Stimulated activated CD8-positive, alpha-beta memory T cell treated with anti-CD3 and anti-CD28 coated beads, Interleukin-4, amount 100 ng/mL, for 1 hour (primary cell): ENCODE data around the gene SLC34A3.

Source experiments
- DNase-seq, 2 donors: peaks; one replicate each; pipeline ENCODE4 v3.0.0-alpha.2; 2020; ENCODE audit warnings: low read depth in 2 of 2, low spot score in 1 of 2

Gene SLC34A3

DNA sequence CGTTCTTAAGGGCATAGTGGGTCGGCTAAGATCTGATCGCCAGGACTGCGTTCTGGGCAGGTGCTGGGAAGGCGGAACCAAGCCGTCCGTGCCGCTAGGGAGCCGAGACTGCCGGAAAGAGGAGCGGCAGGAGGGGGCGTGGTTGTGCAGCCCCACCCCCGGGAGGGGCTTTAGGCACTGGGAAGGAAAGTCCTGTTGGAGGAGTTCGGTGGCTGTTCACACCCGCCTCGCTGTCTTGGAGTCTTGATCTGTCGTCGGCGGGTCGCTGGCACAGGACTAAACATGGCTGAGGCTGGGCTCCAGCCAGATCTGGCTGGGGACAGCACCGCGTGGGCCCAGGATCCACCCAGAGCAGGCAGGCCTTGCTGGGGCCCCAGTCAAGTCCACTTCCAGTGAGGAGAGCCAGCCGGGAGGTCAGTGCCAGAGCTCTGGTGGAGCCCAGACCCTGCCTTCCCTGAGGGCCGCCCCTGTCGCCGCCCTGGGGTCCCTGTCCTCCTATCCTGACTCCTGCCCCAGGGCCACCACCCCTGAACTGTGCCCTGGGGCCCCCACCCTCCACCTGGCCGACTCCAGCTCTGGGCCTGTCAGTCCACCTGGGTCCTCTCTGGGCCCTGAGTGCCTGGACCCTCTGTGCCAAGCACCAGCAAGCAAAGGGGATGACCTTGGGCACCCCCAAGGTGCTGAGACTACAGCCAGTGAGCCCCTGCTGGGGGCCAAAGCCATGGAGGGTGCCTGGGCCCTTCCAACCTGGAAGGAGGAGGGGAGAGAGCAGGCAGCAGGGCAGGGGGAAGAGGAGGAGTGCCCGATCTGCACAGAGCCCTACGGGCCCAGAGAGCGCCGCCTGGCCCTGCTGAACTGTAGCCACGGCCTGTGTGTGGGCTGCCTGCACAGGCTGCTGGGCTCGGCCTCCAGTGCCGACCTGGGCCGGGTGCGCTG is 13.2 kb upstream of the SLC34A3 start:
- no peak for DNase-seq

DNA sequence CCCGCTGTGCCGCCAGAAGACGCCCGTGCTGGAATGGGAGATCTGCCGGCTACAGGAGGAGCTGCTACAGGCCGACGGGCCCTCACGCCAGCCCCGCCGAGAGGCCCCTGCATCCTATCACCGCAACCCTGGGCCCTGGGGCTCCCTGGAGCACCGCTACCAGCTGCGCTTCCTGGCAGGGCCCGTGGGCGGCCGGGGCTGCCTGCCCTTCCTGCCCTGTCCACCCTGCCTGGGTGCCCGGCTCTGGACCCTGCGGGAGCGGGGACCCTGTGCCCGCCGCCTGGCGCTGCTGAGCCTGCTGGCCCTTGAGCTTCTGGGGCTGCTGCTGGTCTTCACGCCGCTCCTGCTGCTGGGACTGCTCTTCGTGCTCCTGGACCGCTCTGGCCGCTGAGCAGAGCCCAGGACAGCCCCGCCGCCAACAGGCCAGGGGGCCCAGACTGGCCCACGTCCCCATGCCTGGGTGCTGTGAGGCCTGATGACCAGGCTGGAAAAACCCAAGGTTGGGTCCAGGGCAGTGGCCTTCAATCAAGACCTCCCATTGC is 12.4 kb upstream of the SLC34A3 start:
- DNase-seq, result no peak

DNA sequence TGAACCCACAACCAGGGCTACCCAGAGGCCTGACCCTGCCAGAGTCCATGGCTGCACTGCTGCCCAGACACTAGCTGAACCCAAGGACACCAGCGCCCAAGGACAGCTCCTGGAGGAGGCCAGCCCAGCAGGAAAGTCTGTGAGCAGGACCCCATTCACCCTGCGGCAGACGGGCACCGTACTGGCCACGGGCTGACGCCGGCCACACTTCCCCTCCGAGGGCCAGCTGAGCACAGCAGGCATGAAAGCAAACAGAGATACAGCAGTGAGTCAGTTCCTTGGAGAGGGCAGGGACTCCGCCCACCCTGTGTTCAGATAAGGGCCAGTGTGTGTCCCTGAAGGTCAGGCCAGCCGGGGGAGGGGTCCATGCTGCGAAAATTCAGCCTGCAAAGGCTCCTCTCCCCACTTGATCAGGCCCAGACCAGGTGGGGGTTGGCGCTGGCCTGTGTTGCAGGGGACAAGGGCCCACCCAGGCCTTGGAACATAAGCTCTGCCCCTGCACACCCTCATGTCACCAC is 11.9 kb upstream of the SLC34A3 start:
- DNase-seq, result no peak

DNA sequence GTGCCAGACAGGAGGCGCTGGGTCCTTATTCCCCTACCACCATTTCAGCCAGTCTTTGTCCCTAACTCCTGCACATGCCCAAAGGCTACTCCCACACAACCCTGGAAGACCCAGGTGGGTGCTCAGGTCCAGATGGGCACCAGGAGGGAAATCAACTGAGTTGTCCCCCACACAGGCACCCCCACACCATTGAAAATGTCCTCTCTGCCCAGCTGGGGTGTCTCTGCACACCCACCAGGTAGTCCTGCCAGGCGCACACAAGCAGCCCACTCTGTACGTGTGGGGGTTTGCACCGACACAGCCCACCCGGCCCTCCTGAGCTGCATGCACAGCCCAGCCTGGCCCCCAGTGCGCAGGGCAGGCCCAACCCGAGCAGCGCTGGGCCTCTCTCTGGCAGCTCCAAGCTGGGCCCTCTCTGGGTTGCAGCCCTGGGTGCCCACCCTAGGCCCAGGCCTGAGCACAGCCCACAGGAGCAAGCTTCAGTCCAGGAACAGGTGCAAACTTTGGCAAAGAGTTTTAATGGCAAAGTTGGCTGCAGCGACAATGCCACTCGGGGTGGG is 10.9 kb upstream of the SLC34A3 start:
- no peak for DNase-seq

DNA sequence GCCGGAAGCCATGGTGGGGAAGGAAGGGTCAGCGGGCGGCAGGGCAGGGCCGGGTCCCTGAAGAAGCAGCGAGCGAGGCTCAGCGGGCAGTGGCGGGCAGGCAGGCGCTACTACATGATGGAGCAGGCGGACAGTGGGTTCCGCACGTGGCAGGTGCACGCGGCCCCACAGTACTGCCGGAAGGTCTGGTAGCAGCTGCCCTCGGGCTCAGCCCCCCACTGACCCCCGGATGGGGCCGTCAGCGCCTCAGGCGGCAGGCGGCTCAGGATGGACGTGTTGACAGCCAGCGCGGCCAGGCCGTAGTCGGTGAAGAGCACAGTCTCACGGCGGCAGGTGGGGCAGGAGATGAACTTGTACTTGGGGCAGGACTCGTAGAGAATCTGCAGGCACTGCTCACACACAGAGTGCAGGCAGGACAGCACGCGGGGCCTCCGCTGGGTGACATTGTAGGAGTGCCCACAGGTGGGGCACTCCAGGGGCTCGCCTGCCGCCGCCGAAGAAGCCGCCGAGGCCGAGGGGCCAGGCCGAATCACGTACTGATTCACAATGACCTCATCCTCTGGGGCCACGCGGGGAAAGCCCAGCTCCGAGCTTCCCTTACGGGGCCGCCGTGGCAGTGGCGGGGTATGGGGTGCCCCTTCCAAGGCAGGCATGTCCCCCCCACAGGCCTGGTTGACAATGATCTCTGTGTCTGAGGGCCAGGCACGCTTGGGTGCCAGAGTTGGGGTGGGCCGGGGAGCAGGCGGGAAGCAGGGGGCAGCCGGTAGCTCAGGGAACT is 10.2 kb upstream of the SLC34A3 start:
- no peak for DNase-seq

DNA sequence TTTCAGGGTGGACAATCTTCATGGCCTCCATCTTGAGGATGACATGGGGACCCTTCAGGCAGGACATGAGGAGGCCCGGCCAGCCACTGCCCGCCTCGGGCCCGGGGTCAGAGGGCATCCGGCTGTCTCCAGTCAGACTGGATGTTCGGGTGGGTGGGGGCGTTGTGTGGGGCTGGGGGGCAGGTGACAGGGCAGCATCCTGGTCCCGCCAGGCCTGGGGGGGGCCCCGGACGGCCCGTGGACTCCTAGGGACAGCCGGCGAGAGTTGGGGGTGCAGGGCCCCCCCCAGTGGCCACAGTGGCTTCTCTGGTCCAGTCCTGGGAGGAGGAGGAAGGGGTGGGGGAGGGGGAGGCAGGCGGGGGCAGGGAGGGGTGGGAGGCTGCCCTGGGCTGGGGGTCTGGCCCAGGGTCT is 9.6 kb upstream of the SLC34A3 start:
- no peak for DNase-seq

DNA sequence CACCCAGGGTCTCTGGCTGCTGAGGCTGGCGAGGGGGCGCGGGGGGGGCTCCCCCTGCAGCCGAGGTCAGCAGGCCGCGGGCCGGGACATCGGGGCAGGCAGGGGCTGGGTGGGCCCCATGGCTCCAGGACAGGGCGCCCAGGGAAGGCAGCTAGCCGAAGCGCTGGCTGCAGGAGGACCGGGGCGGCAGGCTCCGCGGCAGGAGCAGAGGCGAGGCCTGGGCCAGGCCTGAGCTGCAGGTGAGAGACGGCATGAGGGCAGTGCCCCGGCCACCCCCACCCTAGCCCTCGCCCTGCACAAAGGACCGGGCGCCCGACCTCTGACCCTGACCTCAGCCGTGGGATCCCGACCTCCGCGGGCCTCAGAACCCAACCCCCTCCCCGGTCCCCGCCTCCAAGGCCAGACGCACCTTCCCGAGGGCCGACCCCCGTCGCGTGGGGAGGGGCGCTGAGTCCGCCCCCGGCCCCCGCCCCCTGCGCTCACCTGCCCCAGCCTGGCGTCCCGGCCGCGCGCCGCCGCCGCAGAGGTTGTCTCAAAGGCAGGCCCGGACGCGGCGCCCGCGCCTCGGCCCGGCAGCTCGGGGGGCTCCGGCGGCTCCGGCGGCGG is 9.1 kb upstream of the SLC34A3 start:
- DNase-seq, result no peak

DNA sequence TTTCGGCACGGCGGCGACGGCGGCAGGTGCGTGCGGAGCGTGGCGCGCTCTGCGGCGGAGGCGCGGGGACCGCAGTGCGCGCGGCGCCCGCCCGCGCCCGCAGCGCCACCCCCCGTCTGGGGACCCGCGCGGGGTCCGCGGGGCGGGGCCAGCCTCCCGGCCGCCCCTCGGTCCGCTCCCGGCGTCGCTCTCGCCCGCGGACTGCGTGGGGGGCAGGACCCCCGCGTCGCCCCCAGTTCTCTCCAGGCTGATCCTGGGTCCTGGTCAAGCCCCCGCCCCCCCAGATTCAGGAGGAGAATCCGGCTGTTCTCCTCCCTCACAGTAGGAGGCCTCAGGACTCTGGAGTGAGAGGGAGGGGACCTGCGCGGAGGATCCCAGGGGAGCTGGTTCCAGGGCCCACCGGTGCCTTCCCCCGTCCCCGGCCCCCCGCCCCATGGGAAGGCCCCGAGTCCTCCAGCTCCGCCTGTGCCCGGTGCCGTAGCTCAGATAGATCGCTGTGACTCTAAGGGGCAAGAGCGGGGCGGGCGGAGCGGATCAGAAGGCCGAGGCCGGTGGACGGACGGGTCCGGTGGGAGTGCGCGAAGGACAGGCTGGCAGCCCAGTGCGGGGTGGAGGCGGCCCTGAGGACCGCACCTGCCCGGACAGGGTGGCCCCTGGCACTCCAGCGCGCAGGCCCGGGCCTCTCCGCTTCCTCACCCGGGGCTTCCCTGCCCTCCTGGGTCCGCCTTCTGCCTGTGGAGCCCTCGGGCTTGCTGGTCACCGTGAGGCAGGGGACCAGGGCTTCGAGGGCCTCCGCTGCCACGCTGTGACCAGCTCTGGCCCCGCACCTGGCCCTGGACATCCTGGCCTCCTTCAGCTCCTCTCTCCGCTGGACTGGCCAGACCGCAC is 8.3 kb upstream of the SLC34A3 start, which contains the start of gene RNF208:
RNF208 (minus strand) TSS at position 51 of the 888 bp plus-strand sequence. CDS start 1,028 bp downstream, outside the sequence.
- no peak for DNase-seq

DNA sequence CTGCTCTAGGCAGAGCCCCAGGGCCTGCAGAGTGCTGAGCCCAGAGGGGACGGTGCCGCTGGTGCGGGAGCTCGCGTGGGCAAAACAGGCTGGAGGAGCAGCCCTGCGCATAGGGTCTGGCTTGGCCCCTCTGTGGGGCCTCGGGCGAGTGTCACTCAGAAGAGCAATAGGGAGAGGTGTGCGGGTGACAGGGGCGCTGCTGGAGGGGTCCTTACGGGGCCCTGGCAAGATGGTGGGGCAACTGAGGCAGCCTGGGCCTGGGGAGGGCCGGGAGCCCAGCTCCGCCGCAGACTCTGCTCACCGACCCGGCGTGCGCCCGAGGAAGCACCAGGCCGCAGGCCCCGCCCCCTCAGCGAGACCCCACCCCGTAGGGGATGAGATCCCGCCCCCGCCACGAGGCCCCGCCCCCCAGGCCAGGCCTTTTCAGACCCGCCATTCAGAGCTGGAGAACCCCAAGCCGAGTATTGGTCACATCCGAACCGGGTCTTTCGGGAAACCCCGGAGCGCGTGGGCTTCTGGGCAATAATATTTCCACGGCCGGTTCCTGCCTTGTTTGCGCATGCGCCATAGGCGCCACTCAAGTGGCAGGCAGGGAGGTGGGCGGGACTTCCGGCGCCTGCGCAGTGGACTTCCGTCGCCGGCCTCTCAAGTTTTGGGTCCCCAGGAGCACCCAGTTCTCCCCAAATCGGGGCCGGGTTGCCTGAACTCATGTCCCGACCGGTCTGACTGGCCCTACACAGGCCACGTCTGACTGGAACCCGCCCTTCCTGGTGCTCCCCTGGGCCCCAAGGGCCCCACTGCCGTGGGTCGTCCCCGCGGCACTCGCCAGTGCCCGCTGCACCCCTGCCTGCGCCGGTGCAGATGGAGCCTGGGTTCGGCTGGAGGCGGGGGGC is 7.4 kb upstream of the SLC34A3 start:
- DNase-seq, result peak; percentile 94 to 98

DNA sequence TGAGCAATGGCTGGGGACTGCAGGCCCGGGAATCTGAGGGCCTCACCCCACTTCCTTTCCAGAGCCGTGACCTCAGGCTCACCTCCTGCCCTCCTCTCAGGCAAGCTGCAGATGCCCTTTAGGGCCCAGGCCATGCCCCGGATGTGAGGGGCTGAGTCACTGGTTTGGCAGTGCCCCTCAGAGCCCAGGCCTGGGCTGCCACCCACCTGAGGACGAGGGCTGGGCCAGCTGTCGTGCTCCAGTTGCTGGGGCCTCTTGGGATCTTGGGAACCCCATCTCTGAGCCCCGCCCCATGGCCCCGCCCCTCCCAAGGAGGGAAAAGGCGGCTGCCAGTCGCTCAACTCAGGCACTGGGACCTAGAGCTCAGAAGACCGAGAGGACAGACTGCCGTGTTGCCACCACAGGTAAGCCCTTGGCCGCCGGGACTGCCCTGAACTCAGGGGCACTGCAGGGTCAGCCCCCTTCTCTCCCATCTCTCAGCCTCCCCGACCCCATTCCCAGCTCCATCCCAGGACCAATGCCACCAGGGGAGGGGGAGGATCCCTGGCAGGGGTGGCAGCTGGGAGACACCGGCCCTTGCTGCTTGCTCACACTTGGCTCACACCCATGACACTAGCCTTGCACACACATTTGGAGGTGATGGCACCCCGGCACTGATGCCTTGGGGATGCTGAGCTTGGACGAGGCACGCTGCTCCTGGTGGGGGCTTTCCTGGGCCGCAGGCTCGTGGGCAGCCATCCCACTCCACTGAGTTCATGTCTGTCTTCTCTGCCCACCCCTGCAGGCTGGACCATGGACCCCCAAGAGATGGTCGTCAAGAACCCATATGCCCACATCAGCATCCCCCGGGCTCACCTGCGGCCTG is 5.6 kb upstream of the SLC34A3 start, which contains the start of gene CYSRT1:
CYSRT1 (plus strand) TSS at position 345 of the 865 bp plus-strand sequence; CDS start at position 793, 448 bp downstream.
- no peak for DNase-seq

DNA sequence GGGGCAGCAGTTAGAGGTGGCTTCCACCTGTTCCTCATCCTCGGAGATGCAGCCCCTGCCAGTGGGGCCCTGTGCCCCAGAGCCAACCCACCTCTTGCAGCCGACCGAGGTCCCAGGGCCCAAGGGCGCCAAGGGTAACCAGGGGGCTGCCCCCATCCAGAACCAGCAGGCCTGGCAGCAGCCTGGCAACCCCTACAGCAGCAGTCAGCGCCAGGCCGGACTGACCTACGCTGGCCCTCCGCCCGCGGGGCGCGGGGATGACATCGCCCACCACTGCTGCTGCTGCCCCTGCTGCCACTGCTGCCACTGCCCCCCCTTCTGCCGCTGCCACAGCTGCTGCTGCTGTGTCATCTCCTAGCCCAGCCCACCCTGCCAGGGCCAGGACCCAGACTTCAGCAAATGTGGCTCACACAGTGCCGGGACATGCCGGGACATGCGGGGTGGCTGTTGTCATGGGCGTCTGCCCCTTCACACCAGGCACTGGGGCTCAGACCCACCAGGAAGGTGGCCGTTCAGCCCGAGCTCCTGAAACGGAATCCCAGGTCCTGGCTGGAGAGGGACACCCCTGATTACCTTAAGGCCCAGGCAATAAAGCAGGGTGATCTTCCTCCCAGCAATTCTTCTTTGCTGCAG is 4.9 kb upstream of the SLC34A3 start:
- no peak for DNase-seq

DNA sequence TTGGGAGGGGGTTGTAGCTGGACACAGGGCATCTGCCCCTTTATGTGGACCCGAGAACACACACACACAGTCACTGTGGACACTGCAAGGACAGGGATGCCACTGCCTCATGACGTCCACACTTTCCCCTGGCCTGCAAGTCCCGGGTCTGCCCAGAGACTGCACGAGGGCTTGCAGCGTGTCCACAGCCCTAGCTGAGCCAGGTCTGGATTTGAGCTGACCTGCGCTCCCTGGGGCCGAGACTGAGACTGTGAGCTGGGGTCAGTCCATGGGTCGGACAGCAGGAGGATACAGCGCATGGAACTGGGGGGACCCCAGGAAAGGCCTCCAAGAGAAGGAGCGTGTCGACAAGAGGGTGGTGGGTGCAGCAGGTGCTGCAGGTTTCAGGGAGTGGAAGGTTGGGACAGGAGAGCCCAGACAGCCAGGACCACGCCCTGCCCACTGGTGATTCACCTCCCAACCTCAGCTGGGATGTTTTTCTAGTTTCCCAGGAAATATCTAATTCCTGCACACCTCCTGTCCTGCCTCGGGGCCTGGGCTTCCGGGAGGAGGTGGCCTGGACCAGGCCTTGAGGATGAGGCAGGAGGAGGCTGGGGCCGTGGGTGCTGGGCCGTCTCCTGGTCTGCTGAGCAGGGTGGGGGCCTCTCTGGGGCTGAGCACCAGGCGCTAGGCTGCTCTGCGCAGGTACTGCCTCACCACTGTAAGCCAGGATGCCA is 4.2 kb upstream of the SLC34A3 start:
- no peak for DNase-seq

DNA sequence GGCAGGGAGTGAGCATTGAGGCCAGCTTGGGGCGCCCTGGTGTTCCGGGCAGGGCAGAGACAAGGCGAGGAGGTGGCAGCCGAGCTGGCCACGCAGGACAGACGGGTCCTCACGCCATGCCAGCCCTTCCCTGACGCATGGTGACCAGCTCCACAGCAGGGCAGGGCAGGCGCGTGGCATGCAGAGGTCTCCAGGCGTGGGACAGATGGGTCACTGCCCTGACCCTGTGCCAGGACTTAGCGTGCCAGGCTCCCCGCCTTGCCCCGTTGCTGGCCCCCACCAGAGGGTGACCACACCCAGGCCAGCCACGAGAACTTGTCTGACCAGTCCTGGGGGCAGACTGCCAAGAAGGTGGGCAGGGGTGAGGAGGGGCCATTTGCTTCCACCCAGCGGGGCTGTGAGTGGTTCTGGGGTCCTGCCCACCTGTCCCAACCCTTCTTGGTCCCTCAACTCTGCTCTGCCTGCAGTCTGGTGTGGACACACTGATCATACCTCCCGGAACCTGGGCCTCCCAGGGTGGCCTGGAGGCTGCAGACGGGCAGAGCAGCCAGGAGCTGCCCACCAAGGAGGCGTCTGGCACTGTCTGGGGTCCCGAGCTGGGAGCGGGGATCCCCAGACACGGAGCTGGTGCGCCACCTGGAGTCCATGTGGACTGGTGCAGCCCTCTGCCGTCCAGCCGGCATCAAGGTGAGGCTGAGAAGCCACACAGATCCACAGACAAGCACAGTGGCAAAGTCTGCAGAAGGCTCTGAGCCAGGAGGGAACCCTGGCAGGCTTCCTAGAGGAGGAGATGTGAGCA is 3.4 kb upstream of the SLC34A3 start, which contains the start of gene RNF224:
RNF224 (plus strand) TSS at position 449 of the 799 bp plus-strand sequence. CDS start 834 bp downstream, outside the sequence.
- DNase-seq, result peak; percentile 56 to 66

DNA sequence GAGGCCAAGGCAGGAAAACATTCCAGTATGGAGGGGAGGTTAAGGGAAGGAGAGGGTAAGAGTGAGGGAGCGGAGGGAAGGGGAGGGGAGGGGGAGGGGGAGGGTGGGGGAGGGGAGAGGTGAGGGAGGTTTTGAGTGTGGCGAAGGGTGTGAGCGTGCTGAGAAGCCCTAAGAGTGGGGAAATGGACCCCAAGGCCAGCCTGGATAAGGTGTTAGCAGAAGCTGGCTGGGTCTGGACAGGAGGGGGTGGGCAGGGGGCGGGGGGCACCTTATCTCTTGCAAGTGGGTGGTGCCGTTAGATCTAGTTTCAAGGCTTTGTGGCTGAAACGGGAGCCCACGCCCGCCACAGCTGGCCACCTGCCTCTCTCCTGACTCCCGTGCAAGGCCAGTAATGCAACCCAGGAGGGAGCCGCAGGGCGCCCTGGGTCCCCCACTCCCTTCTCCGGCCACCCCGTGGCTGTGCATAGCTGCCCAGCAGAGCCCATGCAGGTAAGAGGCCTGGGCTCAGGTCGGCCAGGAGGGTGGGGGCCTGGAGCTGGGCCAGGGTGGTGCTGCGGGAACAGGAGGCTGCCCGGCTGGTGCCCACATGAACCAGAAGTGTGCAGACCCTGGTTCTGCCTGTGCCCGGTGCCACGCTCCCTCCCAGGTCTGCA is 2.7 kb upstream of the SLC34A3 start:
- no peak for DNase-seq

DNA sequence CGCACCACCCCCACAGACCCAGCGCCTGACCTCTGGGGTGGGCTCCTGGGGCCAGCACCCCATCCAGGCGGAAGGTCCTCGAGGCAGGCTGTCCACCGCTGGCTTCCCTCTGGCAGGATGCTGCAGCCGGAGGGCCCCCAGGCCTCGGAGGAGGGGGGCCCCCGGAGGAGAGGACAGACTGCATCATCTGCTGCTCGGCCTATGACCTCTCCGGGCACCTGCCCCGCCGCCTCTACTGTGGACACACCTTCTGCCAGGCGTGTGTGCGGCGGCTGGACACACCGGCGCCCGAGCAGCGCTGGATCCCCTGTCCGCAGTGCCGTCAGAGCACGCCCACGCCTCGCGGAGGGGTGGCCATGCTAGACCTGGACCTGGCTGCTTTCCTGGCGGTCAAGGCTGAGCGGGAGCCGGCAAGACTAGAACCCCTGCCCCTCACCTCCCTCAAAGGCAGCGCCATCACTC is 2.2 kb upstream of the SLC34A3 start:
- DNase-seq, result no peak
